Non-pigmented ciliary epithelial cell (primary cell): ENCODE measurements around the gene GMEB2.
"Not testable (repeated sequence)": the region's sequence is repeated elsewhere in the genome, so short reads cannot be mapped to it uniquely, and the experiment has no call there.

Experiments used
- DNase-seq: peaks from one replicate; pipeline ENCODE4 v3.0.0-alpha.2; 2010; ENCODE audit warnings: low read depth

The GMEB2 gene

DNA sequence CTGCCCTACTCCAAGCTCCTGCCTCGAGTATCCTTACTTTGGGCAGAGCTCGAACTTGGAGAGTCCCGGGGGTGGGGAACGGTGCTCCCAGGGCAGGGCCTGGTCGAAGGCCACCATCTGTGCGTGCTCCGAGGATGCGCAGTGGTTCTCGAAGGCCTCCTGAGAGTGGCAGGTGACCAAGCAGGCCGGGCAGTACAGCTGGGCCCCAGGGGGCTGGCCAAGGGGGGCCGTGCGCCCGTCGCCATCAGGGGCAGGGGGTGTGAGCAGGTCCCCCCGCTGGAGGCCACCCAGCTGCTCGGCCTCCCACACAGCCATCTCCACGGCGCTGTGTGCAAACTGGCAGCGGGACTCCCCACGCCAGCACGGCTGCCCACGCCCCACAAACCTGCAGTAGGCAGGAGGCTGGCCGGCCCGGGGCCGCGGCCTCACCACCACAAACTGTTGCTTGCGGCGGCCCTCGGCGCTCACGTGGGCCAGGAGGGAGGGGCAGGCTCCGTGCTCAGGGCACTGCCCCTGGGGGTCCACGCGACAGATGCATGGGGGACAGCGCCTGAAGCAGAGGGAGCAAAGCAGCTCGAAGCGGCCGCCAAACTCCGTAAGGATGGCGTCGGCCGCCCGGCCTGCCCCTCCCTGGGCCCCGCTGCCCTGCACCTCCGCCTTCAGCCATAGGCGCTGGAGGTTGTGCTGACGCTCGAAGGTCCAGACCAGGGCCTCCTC lies 54.7 kb downstream of the GMEB2 start:
- DNase-seq: no peak

- not testable (repeated sequence) for DNase-seq
Observed at GRCh38 chr20:63571087-63571478, 55.8 kb downstream of the GMEB2 start.

DNA sequence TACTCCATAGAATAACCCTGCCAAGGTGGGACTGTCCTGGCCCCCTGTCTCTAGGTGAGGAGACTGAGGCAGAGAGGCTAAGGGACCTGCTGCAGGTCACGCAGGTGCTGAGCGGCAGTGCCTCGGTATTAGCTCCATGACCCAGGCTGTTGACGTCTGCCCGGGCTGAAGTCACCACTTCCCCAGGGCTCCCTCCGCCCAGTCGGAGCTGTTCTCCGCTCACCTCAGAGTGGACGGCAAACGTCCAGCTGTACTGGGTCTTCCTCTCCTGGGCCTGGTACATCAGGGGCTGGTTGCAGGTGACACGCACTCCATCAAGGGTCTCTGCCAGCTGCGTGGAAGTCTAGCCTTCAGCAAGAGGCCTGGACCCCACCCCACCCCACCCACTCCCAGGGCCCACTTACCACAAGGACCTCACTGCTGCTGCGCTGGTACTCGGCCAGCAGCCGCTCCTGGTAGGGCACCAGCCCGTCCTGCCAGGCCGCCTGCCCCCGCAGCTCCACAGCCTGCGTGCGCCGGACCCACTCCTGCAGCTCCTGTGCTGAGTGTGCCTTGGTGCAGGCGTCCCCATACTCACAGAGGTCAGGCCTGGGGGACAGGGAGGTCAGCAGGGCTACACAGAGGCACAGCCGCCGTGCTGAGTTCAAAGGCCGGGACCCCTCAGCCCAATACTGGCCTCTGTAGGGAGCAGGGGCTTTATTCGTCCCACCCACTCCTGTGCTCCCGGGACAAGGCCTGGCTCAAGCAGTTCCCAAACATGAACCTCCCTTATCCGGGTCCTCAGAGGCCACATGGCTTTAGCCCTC lies 56.4 kb downstream of the GMEB2 start:
- DNase-seq: no peak

DNA sequence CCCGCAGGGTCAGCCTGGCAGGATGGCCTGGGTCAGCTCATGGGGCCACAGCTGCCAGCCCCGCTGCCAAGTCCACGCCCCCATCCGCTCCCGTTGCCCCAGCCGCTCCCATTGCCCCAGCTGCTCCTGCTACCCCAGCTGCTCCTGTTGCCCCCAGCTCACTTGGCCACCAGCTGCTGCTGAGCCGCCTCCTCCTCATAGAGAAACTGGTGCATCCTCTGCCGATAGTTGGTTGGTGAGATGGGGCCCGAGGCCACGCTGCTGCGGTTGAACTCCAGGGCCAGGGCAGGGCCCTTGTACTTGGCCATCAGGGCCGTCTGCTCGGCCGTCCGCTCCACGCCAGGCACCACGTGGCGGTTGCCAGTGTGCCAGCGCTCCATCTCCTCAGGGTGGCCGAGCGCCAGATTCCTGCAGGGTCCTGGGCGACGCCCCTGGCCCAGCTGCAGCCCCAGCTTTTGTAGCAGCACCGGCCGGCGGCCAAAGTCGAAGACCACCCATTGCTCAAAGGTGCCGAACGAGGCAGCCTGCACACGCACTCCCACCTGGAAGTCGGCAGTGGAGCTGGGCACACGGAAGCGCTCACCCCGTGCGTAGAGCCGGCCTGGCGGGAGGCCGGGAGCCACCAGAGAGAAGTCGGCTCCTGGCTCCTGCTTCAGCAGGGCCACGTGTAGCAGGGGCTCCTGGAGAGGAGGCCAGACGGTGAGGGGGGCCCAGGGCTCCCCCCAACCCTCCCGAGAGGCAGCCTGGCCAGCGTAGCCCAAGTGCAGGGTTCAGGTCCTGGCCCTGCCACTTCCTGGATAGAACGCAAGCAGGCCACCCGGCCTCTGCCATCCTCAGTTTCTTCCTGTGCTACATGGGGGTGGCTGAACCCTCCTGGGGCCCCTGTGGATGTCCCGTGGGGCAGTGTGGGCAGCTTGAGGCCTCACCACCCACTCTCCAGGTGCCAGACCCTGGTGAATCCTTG lies 57.6 kb downstream of the GMEB2 start:
- DNase-seq: no peak

DNA sequence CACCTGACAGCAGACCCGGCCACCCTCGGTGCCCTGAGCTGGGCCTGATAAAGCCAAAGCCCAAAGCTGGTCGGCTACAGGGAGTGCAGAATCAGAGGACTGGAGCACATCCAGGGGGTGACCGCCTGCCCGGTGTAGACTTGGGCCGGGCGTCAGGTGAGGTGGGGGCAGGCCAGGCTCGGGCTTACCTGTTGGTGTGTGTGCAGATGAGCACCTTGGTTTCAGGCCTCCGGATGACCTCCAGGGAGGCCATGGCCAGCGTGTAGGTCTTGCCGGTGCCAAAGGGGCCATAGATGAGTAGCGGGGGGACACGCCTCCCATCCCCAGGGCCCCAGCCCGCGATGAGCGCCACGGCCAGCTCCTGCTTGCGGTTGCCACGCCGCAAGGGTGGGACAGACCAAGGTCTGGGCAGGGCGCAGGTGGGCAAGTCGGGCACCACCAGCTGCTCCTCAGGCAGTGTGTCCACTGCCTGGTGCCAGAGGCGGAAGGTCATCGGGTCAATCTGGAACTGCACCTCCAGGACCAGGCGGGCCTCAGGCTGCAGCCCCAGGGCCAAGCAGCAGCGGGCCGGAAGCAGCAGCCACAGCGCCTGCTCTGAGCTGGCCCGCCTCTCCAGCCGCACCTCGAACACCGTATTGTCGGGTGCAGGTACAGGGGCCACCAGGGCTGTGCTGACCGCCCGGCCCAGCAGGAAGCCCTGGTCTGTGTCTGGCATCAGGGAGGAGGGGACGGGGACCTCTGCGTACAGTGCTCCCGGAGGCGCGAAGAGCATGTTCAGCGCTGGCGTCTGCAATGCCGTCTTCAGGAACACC lies 58.5 kb downstream of the GMEB2 start:
- no peak for DNase-seq

GRCh38 chr20:63567386-63568169 lies 59.3 kb downstream of the GMEB2 start:
- DNase-seq: no peak

DNA sequence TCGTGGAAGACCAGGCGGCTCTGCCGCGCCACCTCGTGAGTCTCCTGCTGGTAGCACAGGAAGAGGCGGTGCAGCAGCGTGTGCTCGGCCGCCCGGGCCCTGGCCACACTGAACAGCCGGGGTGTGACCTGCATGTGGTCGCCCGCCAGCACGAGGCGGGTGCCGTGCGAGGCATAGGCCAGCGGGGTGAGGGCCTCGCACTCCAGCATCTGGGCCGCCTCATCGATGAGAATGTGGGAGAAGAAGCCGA lies 59.8 kb downstream of the GMEB2 start:
- no peak for DNase-seq

GRCh38 chr20:63566395-63567135 lies 60.3 kb downstream of the GMEB2 start:
- no peak for DNase-seq

- DNase-seq: no peak
Observed at GRCh38 chr20:63565699-63566335, 61.1 kb downstream of the GMEB2 start.

- no peak for DNase-seq
Observed at GRCh38 chr20:63565021-63565698, 61.7 kb downstream of the GMEB2 start.

DNA sequence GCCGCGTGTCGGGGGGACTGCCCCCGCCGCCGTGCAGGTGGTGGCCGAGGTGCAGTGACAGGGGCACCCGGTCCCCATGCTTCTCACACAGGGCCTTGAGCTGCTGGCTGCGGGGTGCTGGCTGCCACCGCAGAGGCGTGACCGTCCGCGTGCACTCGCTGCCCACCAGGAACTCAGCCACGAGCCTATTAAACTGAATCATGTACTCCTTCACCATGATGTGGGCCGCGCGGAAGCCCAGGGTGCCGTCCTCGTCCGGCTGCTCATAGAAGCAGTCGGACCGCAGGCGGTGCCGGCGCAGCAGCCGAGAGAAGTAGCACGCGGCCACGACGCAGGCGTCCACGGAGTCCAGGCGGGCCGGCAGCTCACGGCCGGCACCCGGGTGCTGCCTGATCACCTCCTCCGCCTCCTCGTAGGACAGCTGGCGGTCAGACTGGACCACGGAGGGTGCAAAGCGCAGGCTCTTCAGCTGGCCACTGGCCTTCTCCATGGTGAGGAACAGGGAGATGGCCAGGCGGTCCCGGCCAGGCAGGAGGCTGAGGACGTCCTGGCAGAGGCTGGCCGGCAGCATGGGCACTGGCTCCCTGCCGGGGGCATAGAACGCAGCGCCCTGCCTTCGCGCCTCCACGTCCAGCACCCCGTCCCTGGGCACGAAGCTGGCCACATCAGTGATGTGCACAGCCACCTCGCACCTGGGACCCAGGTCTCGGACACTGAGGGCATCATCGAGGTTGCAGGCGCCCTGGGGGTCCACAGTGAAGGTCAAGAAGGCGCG lies 62.7 kb downstream of the GMEB2 start:
- no peak for DNase-seq

DNA sequence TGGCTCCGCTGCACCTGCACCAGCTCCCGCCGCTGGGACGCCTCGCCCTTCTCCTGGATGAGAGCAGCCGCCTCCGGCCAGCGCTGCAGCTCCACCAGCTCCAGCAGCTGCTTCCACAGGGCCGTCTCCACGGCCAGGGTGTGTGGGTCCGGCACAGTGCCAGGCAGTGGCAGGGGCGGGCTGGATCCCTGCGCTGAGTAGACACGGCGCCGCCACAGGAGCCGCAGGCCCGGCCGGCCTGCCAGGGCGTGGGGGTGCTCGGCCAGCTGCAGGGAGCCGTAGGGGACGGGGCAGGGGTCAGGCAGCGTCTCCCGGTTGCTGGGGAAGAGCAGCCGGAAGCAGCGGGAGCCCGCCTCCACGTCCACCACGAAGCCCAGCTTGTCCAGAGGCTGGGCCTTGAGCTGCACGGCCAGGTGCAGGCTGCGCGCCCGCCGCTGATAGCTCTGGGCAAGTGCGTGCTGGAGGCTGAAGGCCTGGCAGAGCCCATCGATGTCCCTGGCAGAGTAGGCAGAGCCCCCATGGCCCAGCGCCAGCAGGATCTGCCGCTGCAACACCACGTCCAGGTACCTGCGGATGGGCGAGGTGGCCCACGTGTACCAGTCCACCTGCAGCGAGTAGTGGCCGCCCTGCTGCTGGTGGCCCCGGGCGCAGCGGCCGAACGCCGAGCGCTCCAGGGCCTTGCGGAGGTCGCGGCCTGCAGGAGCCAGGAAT lies 63.5 kb downstream of the GMEB2 start:
- DNase-seq: no peak

DNA sequence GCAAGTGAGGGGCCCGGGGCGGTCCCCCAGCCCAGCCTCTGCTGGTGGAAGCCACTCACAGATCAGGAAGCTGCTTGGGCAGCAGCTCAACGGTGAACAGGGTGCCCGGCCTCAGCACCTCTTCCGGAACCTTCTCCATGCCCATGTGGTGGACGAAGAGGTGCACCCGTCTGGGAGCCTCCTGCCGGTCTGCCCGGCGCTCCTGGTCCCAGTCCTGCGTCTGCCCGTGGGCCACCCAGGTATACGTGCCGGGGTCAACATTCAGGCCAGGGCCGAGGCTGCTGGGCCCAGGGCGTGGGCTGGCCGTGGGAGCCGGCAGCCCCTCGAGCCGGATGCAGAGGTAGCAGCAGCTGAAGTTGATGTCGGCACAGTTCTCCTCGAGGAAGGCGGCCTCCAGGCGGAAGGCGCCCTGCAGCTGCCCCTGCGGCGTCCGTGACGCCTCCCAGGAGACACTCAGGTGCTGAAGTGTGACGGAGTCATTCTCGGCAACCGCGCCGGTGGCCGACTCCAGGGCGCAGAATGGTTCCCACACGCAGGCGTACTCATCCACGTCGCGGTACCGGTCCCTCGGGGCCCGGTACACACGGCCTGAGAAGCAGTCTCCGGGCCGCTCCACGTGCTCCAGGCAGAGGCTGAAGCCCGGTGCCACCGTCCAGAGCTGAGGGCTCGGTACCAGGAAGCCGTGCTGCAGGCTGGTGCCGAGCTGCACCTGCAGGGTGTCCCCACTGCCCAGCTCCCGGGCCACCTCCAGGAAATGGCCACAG lies 64.3 kb downstream of the GMEB2 start:
- no peak for DNase-seq

- DNase-seq: no peak
Observed at GRCh38 chr20:63561624-63562396, 65.1 kb downstream of the GMEB2 start.

DNA sequence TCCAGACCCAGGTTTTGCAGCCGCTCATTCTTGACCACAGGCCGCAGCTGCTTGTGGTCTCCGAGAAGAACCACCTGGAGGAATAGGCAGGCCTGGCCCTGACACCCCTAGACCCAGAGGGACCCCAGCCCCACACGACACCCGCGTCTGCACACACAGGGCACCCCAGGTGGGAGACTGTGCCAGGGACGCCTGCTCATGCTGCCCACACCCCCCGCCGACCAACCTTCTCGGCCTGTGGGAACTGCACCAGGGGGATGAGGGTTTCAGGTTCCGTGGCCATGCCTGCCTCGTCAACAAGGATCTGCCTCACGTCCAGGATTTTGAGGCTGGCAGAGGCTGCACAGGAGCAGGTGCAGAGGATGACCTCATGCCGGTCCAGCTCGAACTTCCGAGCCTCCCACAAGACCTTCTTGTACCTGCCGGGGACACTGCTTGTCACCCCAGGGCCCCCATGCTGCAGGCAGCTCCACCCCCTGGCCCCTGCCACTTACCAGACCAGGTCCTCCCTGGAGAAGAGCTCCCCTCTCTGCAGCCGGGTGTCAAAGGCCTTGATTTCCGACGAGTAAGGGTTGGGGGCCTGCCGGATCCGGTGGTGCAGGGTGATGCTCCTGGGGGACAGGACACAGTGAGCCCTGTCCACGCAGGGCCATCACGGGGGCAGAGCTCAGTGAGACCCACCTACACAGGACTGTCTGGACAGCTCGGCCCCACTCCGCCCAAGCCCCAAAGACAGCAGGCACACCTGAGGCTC lies 65.9 kb downstream of the GMEB2 start:
- no peak for DNase-seq
